Measurements from ENCODE around the gene PTCSC3. TPM values are rescaled to one million over a fixed set of nuclear protein-coding genes. Genes with fewer than 3 reads are reported as not detected.

PTCSC3 gene
- total and polyA plus RNA-seq, 7 experiments from 2014 or later, result not detected

GRCh38 chr14:36207500-36207899 is 31.0 kb upstream of the PTCSC3 start:
- Histone ChIP-seq H3K27me3 (ENCODE audit: control insufficient read depth in 2 of 2, insufficient read depth in 2 of 2, low read length in 2 of 2) (no peaks in the 10 kb centered on the region), H3K4me1 (ENCODE audit: control insufficient read depth in 2 of 2, insufficient read depth in 2 of 2, low read length in 2 of 2) (no peaks in the 10 kb centered on the region), H3K27ac (ENCODE audit: low read depth, low read length) (no peak overlapping the region), H3K9me3 (ENCODE audit: control insufficient read depth in 2 of 3, low read length in 3 of 3) (no peaks in the 10 kb centered on the region), H3K4me3 (ENCODE audit: low read length) (no peak overlapping the region), H3K36me3 (ENCODE audit: control insufficient read depth in 2 of 3, insufficient read depth in 3 of 3, low read length in 3 of 3) (no peaks in the 10 kb centered on the region)
- ChIA-PET CTCF (no interaction called here), POLR2A (no interaction called here)
- Mint-ChIP-seq H3K27ac (no peak overlapping the region), H3K27me3 (peaks cover 0 to 16% (median 5%) of the 10 kb centered on the region in 5 donors), H3K36me3 (no peaks in the 10 kb centered on the region), H3K4me3 (no peak overlapping the region), H3K9me3 (peaks cover 0 to 12% (median 4%) of the 10 kb centered on the region in 11 donors), H3K4me1 (no peaks in the 10 kb centered on the region)
- intact Hi-C loops (cut with micrococcal nuclease), result no loop called here
- ATAC-seq, result no peak
- DNase-seq, result no peak

GRCh38 chr14:36204461-36205073 is 28.0 kb upstream of the PTCSC3 start:
- Mint-ChIP-seq H3K4me3 (no peak overlapping the region), H3K27ac (no peak overlapping the region), H3K36me3 (no peaks in the 10 kb centered on the region), H3K9me3 (peaks cover 0 to 12% (median 4%) of the 10 kb centered on the region in 11 donors), H3K4me1 (no peaks in the 10 kb centered on the region), H3K27me3 (peaks cover 0 to 15% (median 6%) of the 10 kb centered on the region in 5 donors)
- CTCF ChIA-PET, result no interaction called here
- Histone ChIP-seq H3K27ac (ENCODE audit: low read depth, low read length) (no peak overlapping the region), H3K9me3 (ENCODE audit: control insufficient read depth in 2 of 3, low read length in 3 of 3) (no peaks in the 10 kb centered on the region), H3K4me3 (ENCODE audit: low read length) (no peak overlapping the region), H3K36me3 (ENCODE audit: control insufficient read depth in 2 of 3, insufficient read depth in 3 of 3, low read length in 3 of 3) (no peaks in the 10 kb centered on the region), H3K27me3 (ENCODE audit: control insufficient read depth in 2 of 2, insufficient read depth in 2 of 2, low read length in 2 of 2) (no peaks in the 10 kb centered on the region), H3K4me1 (ENCODE audit: control insufficient read depth in 2 of 2, insufficient read depth in 2 of 2, low read length in 2 of 2) (no peaks in the 10 kb centered on the region)
- intact Hi-C loops (cut with micrococcal nuclease), result no loop called here
- DNase-seq (no peak), ATAC-seq (no peak)
- POLR2A ChIA-PET, result no interaction called here

GRCh38 chr14:36198378-36198777 is 21.9 kb upstream of the PTCSC3 start:
- Mint-ChIP-seq H3K4me3 (no peak overlapping the region), H3K36me3 (no peaks in the 10 kb centered on the region), H3K27ac (no peak overlapping the region), H3K9me3 (peaks cover 0 to 9% (median 3%) of the 10 kb centered on the region in 11 donors), H3K4me1 (no peaks in the 10 kb centered on the region), H3K27me3 (peaks cover 0 to 29% (median 24%) of the 10 kb centered on the region in 5 donors)
- no peaks in the 10 kb centered on the region for H3K4me1 ChIP-seq (ENCODE audit: control insufficient read depth in 2 of 2, insufficient read depth in 2 of 2, low read length in 2 of 2)
- intact Hi-C loops (cut with micrococcal nuclease), result no loop called here
- ChIA-PET POLR2A (no interaction called here), CTCF (interaction anchor here (0.6 kb wide), 1 partner anchor 401 kb away, joined by 3 read pairs; no protein-coding TSS in a partner anchor)
- H3K4me3 ChIP-seq (ENCODE audit: low read length), result no peak overlapping the region
- no peaks in the 10 kb centered on the region for H3K9me3 ChIP-seq (ENCODE audit: control insufficient read depth in 2 of 3, low read length in 3 of 3)
- H3K27me3 ChIP-seq (ENCODE audit: control insufficient read depth in 2 of 2, insufficient read depth in 2 of 2, low read length in 2 of 2), result no peaks in the 10 kb centered on the region
- no peaks in the 10 kb centered on the region for H3K36me3 ChIP-seq (ENCODE audit: control insufficient read depth in 2 of 3, insufficient read depth in 3 of 3, low read length in 3 of 3)
- H3K27ac ChIP-seq (ENCODE audit: low read depth, low read length), result no peak overlapping the region
- DNase-seq, result no peak
- ATAC-seq, result no peak

GRCh38 chr14:36194663-36195062 is 18.1 kb upstream of the PTCSC3 start:
- Mint-ChIP-seq H3K9me3 (peaks cover 0 to 4% (median 0%) of the 10 kb centered on the region in 11 donors), H3K36me3 (no peaks in the 10 kb centered on the region), H3K4me1 (no peaks in the 10 kb centered on the region), H3K27ac (no peak overlapping the region), H3K27me3 (peaks cover 0 to 20% (median 18%) of the 10 kb centered on the region in 5 donors), H3K4me3 (no peak overlapping the region)
- POLR2A ChIA-PET, result no interaction called here
- Histone ChIP-seq H3K27ac (ENCODE audit: low read depth, low read length) (no peak overlapping the region), H3K36me3 (ENCODE audit: control insufficient read depth in 2 of 3, insufficient read depth in 3 of 3, low read length in 3 of 3) (no peaks in the 10 kb centered on the region), H3K4me1 (ENCODE audit: control insufficient read depth in 2 of 2, insufficient read depth in 2 of 2, low read length in 2 of 2) (no peaks in the 10 kb centered on the region), H3K9me3 (ENCODE audit: control insufficient read depth in 2 of 3, low read length in 3 of 3) (no peaks in the 10 kb centered on the region), H3K4me3 (ENCODE audit: low read length) (no peak overlapping the region), H3K27me3 (ENCODE audit: control insufficient read depth in 2 of 2, insufficient read depth in 2 of 2, low read length in 2 of 2) (no peaks in the 10 kb centered on the region)
- CTCF ChIA-PET, result no interaction called here
- intact Hi-C loops (cut with micrococcal nuclease), result no loop called here
- no peak for ATAC-seq
- DNase-seq, result no peak

- peaks cover 0 to 15% (median 7%) of the 10 kb centered on the region in 5 donors for H3K27me3 Mint-ChIP-seq
- ATAC-seq, result no peak
- Histone ChIP-seq H3K27me3 (ENCODE audit: control insufficient read depth in 2 of 2, insufficient read depth in 2 of 2, low read length in 2 of 2) (no peaks in the 10 kb centered on the region), H3K9me3 (ENCODE audit: control insufficient read depth in 2 of 3, low read length in 3 of 3) (no peaks in the 10 kb centered on the region), H3K4me3 (ENCODE audit: low read length) (no peak overlapping the region), H3K36me3 (ENCODE audit: control insufficient read depth in 2 of 3, insufficient read depth in 3 of 3, low read length in 3 of 3) (no peaks in the 10 kb centered on the region), H3K27ac (ENCODE audit: low read depth, low read length) (no peak overlapping the region), H3K4me1 (ENCODE audit: control insufficient read depth in 2 of 2, insufficient read depth in 2 of 2, low read length in 2 of 2) (no peaks in the 10 kb centered on the region)
- no peak for DNase-seq
- H3K4me1 Mint-ChIP-seq, result no peaks in the 10 kb centered on the region
- peaks cover 0 to 4% (median 0%) of the 10 kb centered on the region in 11 donors for H3K9me3 Mint-ChIP-seq
- H3K36me3 Mint-ChIP-seq, result no peaks in the 10 kb centered on the region
- H3K4me3 Mint-ChIP-seq, result no peak overlapping the region
- ChIA-PET POLR2A (no interaction called here), CTCF (no interaction called here)
- intact Hi-C loops (cut with micrococcal nuclease), result no loop called here
- no peak overlapping the region for H3K27ac Mint-ChIP-seq
Measured at GRCh38 chr14:36192530-36192929, 16.0 kb upstream of the PTCSC3 start.

GRCh38 chr14:36183402-36183801 is 6.9 kb upstream of the PTCSC3 start:
- Histone ChIP-seq H3K36me3 (ENCODE audit: control insufficient read depth in 2 of 3, insufficient read depth in 3 of 3, low read length in 3 of 3) (no peaks in the 10 kb centered on the region), H3K27me3 (ENCODE audit: control insufficient read depth in 2 of 2, insufficient read depth in 2 of 2, low read length in 2 of 2) (no peaks in the 10 kb centered on the region), H3K27ac (ENCODE audit: low read depth, low read length) (no peak overlapping the region), H3K9me3 (ENCODE audit: control insufficient read depth in 2 of 3, low read length in 3 of 3) (no peaks in the 10 kb centered on the region), H3K4me1 (ENCODE audit: control insufficient read depth in 2 of 2, insufficient read depth in 2 of 2, low read length in 2 of 2) (no peaks in the 10 kb centered on the region), H3K4me3 (ENCODE audit: low read length) (no peak overlapping the region)
- H3K36me3 Mint-ChIP-seq, result no peaks in the 10 kb centered on the region
- no peak overlapping the region for H3K27ac Mint-ChIP-seq
- H3K4me1 Mint-ChIP-seq, result no peaks in the 10 kb centered on the region
- H3K27me3 Mint-ChIP-seq, result peaks cover 0 to 11% (median 7%) of the 10 kb centered on the region in 5 donors
- peaks cover 0 to 12% (median 1%) of the 10 kb centered on the region in 11 donors for H3K9me3 Mint-ChIP-seq
- intact Hi-C loops (cut with micrococcal nuclease), result no loop called here
- DNase-seq (no peak), ATAC-seq (no peak)
- POLR2A ChIA-PET, result no interaction called here
- H3K4me3 Mint-ChIP-seq, result no peak overlapping the region
- CTCF ChIA-PET, result no interaction called here

- H3K4me3 ChIP-seq (ENCODE audit: low read length), result no peak overlapping the region
- H3K27me3 ChIP-seq (ENCODE audit: control insufficient read depth in 2 of 2, insufficient read depth in 2 of 2, low read length in 2 of 2), result no peaks in the 10 kb centered on the region
- ATAC-seq (no peak), DNase-seq (no peak)
- no peak overlapping the region for H3K27ac ChIP-seq (ENCODE audit: low read depth, low read length)
- no peaks in the 10 kb centered on the region for H3K36me3 ChIP-seq (ENCODE audit: control insufficient read depth in 2 of 3, insufficient read depth in 3 of 3, low read length in 3 of 3)
- peak overlapping the region in 1 of 9 donors; percentile 34 for H3K27ac Mint-ChIP-seq
- peaks cover 0 to 12% (median 0%) of the 10 kb centered on the region in 11 donors for H3K9me3 Mint-ChIP-seq
- H3K27me3 Mint-ChIP-seq, result peaks cover 0 to 28% (median 11%) of the 10 kb centered on the region in 5 donors
- ChIA-PET CTCF (no interaction called here), POLR2A (no interaction called here)
- no peak overlapping the region for H3K4me3 Mint-ChIP-seq
- intact Hi-C loops (cut with micrococcal nuclease), result no loop called here
- H3K4me1 Mint-ChIP-seq, result no peaks in the 10 kb centered on the region
- no peaks in the 10 kb centered on the region for H3K9me3 ChIP-seq (ENCODE audit: control insufficient read depth in 2 of 3, low read length in 3 of 3)
- no peaks in the 10 kb centered on the region for H3K4me1 ChIP-seq (ENCODE audit: control insufficient read depth in 2 of 2, insufficient read depth in 2 of 2, low read length in 2 of 2)
- H3K36me3 Mint-ChIP-seq, result no peaks in the 10 kb centered on the region
Measured at GRCh38 chr14:36181417-36181816, 4.9 kb upstream of the PTCSC3 start.

Measured in naive thymus-derived CD4-positive, alpha-beta T cell (primary cell).